Osteocyte (in vitro differentiated cells): Measurements from ENCODE around the gene NOC2L. TPM values are rescaled to one million over a fixed set of nuclear protein-coding genes. Genes with fewer than 3 reads are reported as not detected.

ENCODE experiments used
- DNase-seq: peaks from one replicate; pipeline ENCODE4 v3.0.0; 2021; ENCODE audit warnings: mixed read lengths; ENCODE audit not compliant: unreplicated experiment; ENCODE audit errors: extremely low spot score
- H3K27ac Mint-ChIP-seq: one replicate; pipeline ENCODE4 v1.8.0; 2021; ENCODE audit warnings: mild to moderate bottlenecking, mixed read lengths; ENCODE audit not compliant: unreplicated experiment
- H3K27me3 Mint-ChIP-seq: one replicate; pipeline ENCODE4 v1.8.0; 2021; ENCODE audit warnings: mixed read lengths; ENCODE audit not compliant: unreplicated experiment
- H3K36me3 Mint-ChIP-seq: one replicate; pipeline ENCODE4 v1.8.0; 2021; ENCODE audit warnings: mixed read lengths; ENCODE audit not compliant: unreplicated experiment
- H3K4me1 Mint-ChIP-seq: one replicate; pipeline ENCODE4 v1.8.0; 2021; ENCODE audit warnings: mixed read lengths; ENCODE audit not compliant: unreplicated experiment
- H3K4me3 Mint-ChIP-seq: one replicate; pipeline ENCODE4 v1.8.0; 2021; ENCODE audit warnings: mild to moderate bottlenecking, moderate library complexity, mixed read lengths; ENCODE audit not compliant: unreplicated experiment
- H3K9me3 Mint-ChIP-seq: one replicate; pipeline ENCODE4 v1.8.0; 2021; ENCODE audit warnings: mixed read lengths; ENCODE audit not compliant: unreplicated experiment
- total RNA-seq: library from RNA; stranded (reverse); gene quantifications from 2 replicates; pipeline ENCODE4 v1.2.1, GENCODE V29; 2021
- TF ChIP-seq, protein P1 (sequence below): fragments of 200-600 bp; sonication (generic); IDR thresholded peaks from 2 replicates; pipeline ENCODE4 v1.5.0; 2021; ENCODE audit warnings: antibody characterized with exemption, mild to moderate bottlenecking, moderate library complexity

The NOC2L gene
- total RNA-seq, 1 donor from 2014 or later: 60.5 TPM

- H3K4me3 Mint-ChIP-seq: no peak overlapping the region
- TF ChIP-seq, protein P1, sequence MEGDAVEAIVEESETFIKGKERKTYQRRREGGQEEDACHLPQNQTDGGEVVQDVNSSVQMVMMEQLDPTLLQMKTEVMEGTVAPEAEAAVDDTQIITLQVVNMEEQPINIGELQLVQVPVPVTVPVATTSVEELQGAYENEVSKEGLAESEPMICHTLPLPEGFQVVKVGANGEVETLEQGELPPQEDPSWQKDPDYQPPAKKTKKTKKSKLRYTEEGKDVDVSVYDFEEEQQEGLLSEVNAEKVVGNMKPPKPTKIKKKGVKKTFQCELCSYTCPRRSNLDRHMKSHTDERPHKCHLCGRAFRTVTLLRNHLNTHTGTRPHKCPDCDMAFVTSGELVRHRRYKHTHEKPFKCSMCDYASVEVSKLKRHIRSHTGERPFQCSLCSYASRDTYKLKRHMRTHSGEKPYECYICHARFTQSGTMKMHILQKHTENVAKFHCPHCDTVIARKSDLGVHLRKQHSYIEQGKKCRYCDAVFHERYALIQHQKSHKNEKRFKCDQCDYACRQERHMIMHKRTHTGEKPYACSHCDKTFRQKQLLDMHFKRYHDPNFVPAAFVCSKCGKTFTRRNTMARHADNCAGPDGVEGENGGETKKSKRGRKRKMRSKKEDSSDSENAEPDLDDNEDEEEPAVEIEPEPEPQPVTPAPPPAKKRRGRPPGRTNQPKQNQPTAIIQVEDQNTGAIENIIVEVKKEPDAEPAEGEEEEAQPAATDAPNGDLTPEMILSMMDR: no peak
- no peak overlapping the region for H3K27ac Mint-ChIP-seq
- peaks cover 4% of the 10 kb centered on the region for H3K36me3 Mint-ChIP-seq
- no peak for DNase-seq
- no peaks in the 10 kb centered on the region for H3K27me3 Mint-ChIP-seq
- peaks cover 26% of the 10 kb centered on the region for H3K4me1 Mint-ChIP-seq
- H3K9me3 Mint-ChIP-seq: no peaks in the 10 kb centered on the region
Observed at GRCh38 chr1:1004420-1004779, 45.3 kb upstream of the NOC2L start.

- H3K27ac Mint-ChIP-seq: no peak overlapping the region
- no peak overlapping the region for H3K4me3 Mint-ChIP-seq
- peaks cover 26% of the 10 kb centered on the region for H3K4me1 Mint-ChIP-seq
- TF ChIP-seq, protein P1: no peak
- no peaks in the 10 kb centered on the region for H3K9me3 Mint-ChIP-seq
- H3K27me3 Mint-ChIP-seq: no peaks in the 10 kb centered on the region
- H3K36me3 Mint-ChIP-seq: peaks cover 2% of the 10 kb centered on the region
- DNase-seq: no peak
Observed at GRCh38 chr1:1003618-1004419, 44.8 kb upstream of the NOC2L start.

DNA sequence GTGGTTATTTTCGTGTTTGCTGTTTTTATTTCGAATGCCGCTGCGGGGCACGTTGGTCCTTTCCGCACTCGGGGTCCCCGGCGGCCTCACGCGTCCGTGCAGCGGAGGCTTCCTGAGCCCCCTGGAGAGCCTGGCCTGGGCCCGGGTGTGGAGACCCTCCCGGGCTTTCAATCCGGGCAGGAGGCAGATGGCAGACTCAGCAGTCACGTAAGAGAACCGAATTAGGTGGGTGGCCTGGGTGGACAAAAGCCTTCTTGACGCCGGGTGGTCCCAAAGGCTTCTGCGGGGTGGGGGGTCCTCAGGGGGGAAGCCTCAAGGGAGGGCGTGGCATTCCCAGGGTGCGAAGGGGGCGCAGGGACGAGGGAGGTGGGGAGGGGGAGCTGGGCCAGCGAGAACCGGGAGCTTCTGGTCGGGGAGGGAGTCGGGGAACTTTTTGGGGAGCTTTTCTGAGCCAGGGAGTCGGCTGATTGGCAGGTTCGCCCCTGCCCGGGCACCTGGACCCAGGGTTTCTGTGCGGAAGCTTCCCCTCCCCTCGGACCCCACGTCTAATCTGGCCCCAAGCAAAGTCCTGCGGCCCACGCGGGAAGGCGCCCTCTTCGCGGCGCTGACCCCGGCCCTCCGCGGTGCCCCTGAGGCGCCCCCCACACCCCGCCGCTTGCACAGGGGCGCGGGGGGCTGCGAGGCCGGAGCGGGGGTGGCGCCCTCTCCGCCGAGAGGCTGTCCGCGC lies 42.2 kb upstream of the NOC2L start:
- peak; percentile 84 for DNase-seq
- H3K4me3 Mint-ChIP-seq: peak overlapping the region; percentile 88
- no peaks in the 10 kb centered on the region for H3K27me3 Mint-ChIP-seq
- H3K9me3 Mint-ChIP-seq: no peaks in the 10 kb centered on the region
- peaks cover 27% of the 10 kb centered on the region for H3K4me1 Mint-ChIP-seq
- TF ChIP-seq, protein P1: no peak
- peak overlapping the region; percentile 96 for H3K27ac Mint-ChIP-seq
- peaks cover 2% of the 10 kb centered on the region for H3K36me3 Mint-ChIP-seq

DNA sequence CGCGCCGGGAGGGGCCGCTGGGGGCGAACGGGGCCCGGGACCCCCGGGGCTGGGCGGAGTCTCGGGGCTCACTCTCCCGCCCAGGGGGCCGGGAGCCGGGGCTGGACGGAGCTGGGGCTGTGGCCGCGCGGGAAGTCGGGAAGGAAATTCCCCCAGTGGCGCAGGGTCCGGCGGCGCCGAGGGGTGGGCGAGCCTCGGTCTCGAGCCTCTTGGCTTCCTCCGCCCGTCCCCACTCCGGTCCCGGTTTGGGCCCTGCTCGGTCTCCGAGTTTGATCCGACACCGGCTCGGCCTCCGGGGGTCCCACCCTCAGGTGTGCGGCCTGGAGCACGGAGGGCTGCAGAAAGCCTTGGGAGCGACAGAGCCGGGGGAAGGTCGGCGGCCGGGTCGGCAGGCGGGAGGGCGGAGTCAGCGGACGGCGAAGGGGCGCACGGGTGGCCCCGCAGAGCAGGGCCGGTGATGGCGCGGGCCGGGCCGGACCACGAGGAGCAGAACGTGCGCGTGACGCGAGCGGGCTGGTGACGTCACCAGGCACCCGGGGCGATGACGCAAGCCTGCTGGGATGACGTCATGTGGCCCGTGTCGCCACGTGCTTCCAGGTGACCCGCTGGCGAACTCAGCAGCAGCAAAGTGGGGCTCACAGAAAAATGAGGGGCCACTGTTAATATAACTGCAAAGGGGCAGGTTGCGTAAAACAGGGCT lies 41.5 kb upstream of the NOC2L start:
- peak overlapping the region; percentile 88 for H3K4me3 Mint-ChIP-seq
- H3K4me1 Mint-ChIP-seq: peaks cover 27% of the 10 kb centered on the region
- H3K9me3 Mint-ChIP-seq: no peaks in the 10 kb centered on the region
- DNase-seq: peak; percentile 96
- H3K27ac Mint-ChIP-seq: peak overlapping the region; percentile 96
- H3K36me3 Mint-ChIP-seq: peaks cover 2% of the 10 kb centered on the region
- TF ChIP-seq, protein P1: no peak
- H3K27me3 Mint-ChIP-seq: no peaks in the 10 kb centered on the region
